Rectal smooth muscle tissue (tissue), 1 donor: Measurements from ENCODE around the gene PTS.

Experiments used
- H3K27ac ChIP-seq: one replicate; pipeline ENCODE4 v1.7.0; 2013; ENCODE audit warnings: low read depth, low read length, inconsistent platforms
- H3K27me3 ChIP-seq: one replicate; pipeline ENCODE4 v1.7.0; 2013; ENCODE audit warnings: low read length; ENCODE audit not compliant: control insufficient read depth, insufficient read depth
- H3K36me3 ChIP-seq: one replicate; pipeline ENCODE4 v1.7.0; 2013; ENCODE audit warnings: low read length; ENCODE audit not compliant: control insufficient read depth, insufficient read depth
- H3K4me1 ChIP-seq: one replicate; pipeline ENCODE4 v1.7.0; 2013; ENCODE audit warnings: low read length; ENCODE audit not compliant: control insufficient read depth, insufficient read depth
- H3K4me3 ChIP-seq: one replicate; pipeline ENCODE4 v1.7.0; 2013; ENCODE audit warnings: low read length
- H3K9ac ChIP-seq: one replicate; pipeline ENCODE4 v1.7.0; 2013; ENCODE audit warnings: low read length

Gene PTS

GRCh38 chr11:112271242-112271641 lies 45.0 kb downstream of the PTS start:
- Histone ChIP-seq H3K9ac (no peak overlapping the region), H3K36me3 (no peaks in the 10 kb centered on the region), H3K27me3 (no peaks in the 10 kb centered on the region), H3K4me3 (no peak overlapping the region), H3K27ac (no peak overlapping the region), H3K4me1 (no peaks in the 10 kb centered on the region)

- H3K27me3 ChIP-seq = no peaks in the 10 kb centered on the region
- no peaks in the 10 kb centered on the region for H3K4me1 ChIP-seq
- no peak overlapping the region for H3K4me3 ChIP-seq
- H3K9ac ChIP-seq = no peak overlapping the region
- no peaks in the 10 kb centered on the region for H3K36me3 ChIP-seq
- H3K27ac ChIP-seq = no peak overlapping the region
Measured at GRCh38 chr11:112273066-112273465, 46.8 kb downstream of the PTS start.

GRCh38 chr11:112274007-112274783 lies 48.0 kb downstream of the PTS start:
- no peaks in the 10 kb centered on the region for H3K27me3 ChIP-seq
- no peak overlapping the region for H3K4me3 ChIP-seq
- no peak overlapping the region for H3K9ac ChIP-seq
- no peaks in the 10 kb centered on the region for H3K4me1 ChIP-seq
- H3K27ac ChIP-seq = no peak overlapping the region
- H3K36me3 ChIP-seq = no peaks in the 10 kb centered on the region

- no peaks in the 10 kb centered on the region for H3K4me1 ChIP-seq
- no peak overlapping the region for H3K9ac ChIP-seq
- H3K4me3 ChIP-seq = no peak overlapping the region
- no peaks in the 10 kb centered on the region for H3K36me3 ChIP-seq
- no peak overlapping the region for H3K27ac ChIP-seq
- no peaks in the 10 kb centered on the region for H3K27me3 ChIP-seq
Measured at GRCh38 chr11:112277029-112277428, 50.8 kb downstream of the PTS start.

- Histone ChIP-seq H3K27me3 (no peaks in the 10 kb centered on the region), H3K36me3 (no peaks in the 10 kb centered on the region), H3K27ac (no peak overlapping the region)
Measured at GRCh38 chr11:112277941-112278340, 51.7 kb downstream of the PTS start.

GRCh38 chr11:112278803-112279202 lies 52.6 kb downstream of the PTS start:
- Histone ChIP-seq H3K36me3 (no peaks in the 10 kb centered on the region), H3K27me3 (no peaks in the 10 kb centered on the region), H3K27ac (no peak overlapping the region), H3K9ac (no peak overlapping the region), H3K4me1 (no peaks in the 10 kb centered on the region), H3K4me3 (no peak overlapping the region)

More at GRCh38 chr11:112277941-112278340, 51.7 kb downstream of the PTS start:
- no peak overlapping the region for H3K9ac ChIP-seq
- H3K4me1 ChIP-seq = no peaks in the 10 kb centered on the region
- no peak overlapping the region for H3K4me3 ChIP-seq

GRCh38 chr11:112279901-112280267 lies 53.7 kb downstream of the PTS start:
- Histone ChIP-seq H3K4me3 (peak overlapping the region; percentile 64), H3K36me3 (no peaks in the 10 kb centered on the region), H3K4me1 (no peaks in the 10 kb centered on the region), H3K27me3 (no peaks in the 10 kb centered on the region), H3K9ac (no peak overlapping the region), H3K27ac (no peak overlapping the region)

- Histone ChIP-seq H3K36me3 (no peaks in the 10 kb centered on the region), H3K9ac (no peak overlapping the region), H3K27me3 (no peaks in the 10 kb centered on the region), H3K4me1 (no peaks in the 10 kb centered on the region), H3K27ac (peak overlapping the region; percentile 5), H3K4me3 (peak overlapping the region; percentile 64)
Measured at GRCh38 chr11:112280268-112281126, 54.3 kb downstream of the PTS start.

- Histone ChIP-seq H3K36me3 (no peaks in the 10 kb centered on the region), H3K4me1 (no peaks in the 10 kb centered on the region), H3K9ac (no peak overlapping the region), H3K4me3 (no peak overlapping the region), H3K27me3 (no peaks in the 10 kb centered on the region), H3K27ac (no peak overlapping the region)
Measured at GRCh38 chr11:112281726-112282125, 55.5 kb downstream of the PTS start.
